B cell (primary cell): Measurements from ENCODE around the gene CCK. TPM values are rescaled to one million over a fixed set of nuclear protein-coding genes. Genes with fewer than 3 reads are reported as not detected.

Experiments
- ATAC-seq: fragments of 200-7000 bp; cut with Tn5 transposase; one replicate; pipeline ENCODE4 v1.10.0; 2021; ENCODE audit warnings: low read depth, mild to moderate bottlenecking, moderate number of reproducible peaks, moderate library complexity
- CTCF ChIA-PET: fragments of 350-600 bp; sonication (Branson Sonifier 250); formaldehyde crosslinking; loops from one replicate; lab custom pipeline; 2021; ENCODE audit warnings: antibody characterized with exemption, inconsistent platforms; lab: Charles Lee
- POLR2A ChIA-PET: fragments of 350-600 bp; sonication (Branson Sonifier 250); formaldehyde crosslinking; loops from one replicate; lab custom pipeline; 2021; ENCODE audit warnings: antibody characterized with exemption; lab: Charles Lee
- DNase-seq: peaks from one replicate; pipeline ENCODE4 v3.0.0; 2013
- H2AFZ ChIP-seq: 2 replicates; pipeline ENCODE4 v1.6.1; 2012; ENCODE audit warnings: mild to moderate bottlenecking, low read depth, low read length; ENCODE audit not compliant: insufficient read depth, poor library complexity, severe bottlenecking
- H3K27ac ChIP-seq, 2 donors: 1 replicate in 1 of 2; 2 replicates in 1 of 2; pipeline ENCODE4 v1.5.1; 2012 to 2013; ENCODE audit warnings: low read length in 2 of 2, mild to moderate bottlenecking in 2 of 2, moderate library complexity in 1 of 2
- H3K27me3 ChIP-seq, 4 experiments: fragments of 200-600 bp in 1 of 4; sonication (generic) in 1 of 4; replicated peaks in 1 of 4; 1 replicate in 2 of 4; 2 replicates in 2 of 4; pipeline versions ENCODE4 v1.6.1 to v1.7.0; 2013 to 2016; ENCODE audit warnings: low read length in 3 of 4, mild to moderate bottlenecking in 2 of 4, mixed read lengths in 1 of 4, moderate library complexity in 1 of 4; ENCODE audit not compliant: insufficient read depth in 4 of 4, control insufficient read depth in 3 of 4; ENCODE audit errors: control extremely low read depth in 1 of 4
- H3K36me3 ChIP-seq, 2 experiments: replicated peaks in 1 of 2; 1 replicate in 1 of 2; 2 replicates in 1 of 2; pipeline versions ENCODE4 v1.6.1 to v1.7.1; 2013; ENCODE audit warnings: low read length in 1 of 2; ENCODE audit not compliant: insufficient read depth in 2 of 2, control insufficient read depth in 1 of 2; ENCODE audit errors: control extremely low read depth in 1 of 2, extremely low read depth in 1 of 2
- H3K4me1 ChIP-seq, 2 donors: fragments of 200-600 bp in 1 of 2; sonication (generic) in 1 of 2; 1 replicate in 1 of 2; 2 replicates in 1 of 2; pipeline versions ENCODE4 v1.5.1 to v1.6.1; 2013 to 2017; ENCODE audit warnings: low read length in 2 of 2; ENCODE audit not compliant: control insufficient read depth in 2 of 2, insufficient read depth in 2 of 2
- H3K4me2 ChIP-seq: replicated peaks from 2 replicates; pipeline ENCODE3; 2012; ENCODE audit warnings: mild to moderate bottlenecking, low read depth, low read length; ENCODE audit not compliant: poor library complexity, severe bottlenecking
- H3K4me3 ChIP-seq, 5 experiments: fragments of 200-600 bp in 1 of 5; sonication (generic) in 1 of 5; 1 replicate in 3 of 5; 2 replicates in 2 of 5; pipeline versions ENCODE4 v1.5.1 to v1.7.0; 2011 to 2016; ENCODE audit warnings: low read length in 4 of 5, mild to moderate bottlenecking in 4 of 5, low read depth in 2 of 5, control low read depth in 1 of 5, moderate library complexity in 1 of 5; ENCODE audit not compliant: insufficient read depth in 1 of 5; ENCODE audit errors: control extremely low read depth in 1 of 5, extremely low read depth in 1 of 5
- H3K79me2 ChIP-seq: fragments of 200-600 bp; sonication (generic); one replicate; pipeline ENCODE4 v1.6.0; 2016; ENCODE audit warnings: low read length; ENCODE audit not compliant: control insufficient read depth, insufficient read depth
- H3K9ac ChIP-seq: fragments of 200-600 bp; sonication (generic); 2 replicates; pipeline ENCODE4 v1.6.1; 2017; ENCODE audit warnings: mild to moderate bottlenecking, low read length, moderate library complexity
- H3K9me3 ChIP-seq, 3 donors: one replicate each; pipeline versions ENCODE4 v1.6.1 to v1.7.1; 2013; ENCODE audit warnings: low read length in 2 of 3; ENCODE audit not compliant: control insufficient read depth in 2 of 3, insufficient read depth in 1 of 3; ENCODE audit errors: control extremely low read depth in 1 of 3
- H4K20me1 ChIP-seq: 2 replicates; pipeline ENCODE4 v1.6.0; 2012; ENCODE audit warnings: mild to moderate bottlenecking, low read length; ENCODE audit not compliant: insufficient read depth, control insufficient read depth, poor library complexity, severe bottlenecking
- H3K27ac Mint-ChIP-seq: one replicate; pipeline ENCODE4 v1.8.0; 2021; ENCODE audit warnings: mixed read lengths
- H3K27me3 Mint-ChIP-seq: one replicate; pipeline ENCODE4 v1.8.0; 2021; ENCODE audit warnings: mixed read lengths
- H3K4me1 Mint-ChIP-seq: one replicate; pipeline ENCODE4 v1.8.0; 2021; ENCODE audit warnings: mixed read lengths
- H3K4me3 Mint-ChIP-seq: one replicate; pipeline ENCODE4 v1.8.0; 2021; ENCODE audit warnings: mixed read lengths
- H3K9me3 Mint-ChIP-seq: one replicate; pipeline ENCODE4 v1.8.0; 2022; ENCODE audit warnings: mixed read lengths; ENCODE audit not compliant: insufficient read depth
- CTCF ChIP-seq: fragments of 200-600 bp; IDR thresholded peaks from one replicate; pipeline ENCODE4 v1.8.0; 2022; ENCODE audit warnings: antibody characterized with exemption, mild to moderate bottlenecking
- EZH2 ChIP-seq: IDR thresholded peaks from 2 replicates; pipeline ENCODE4 v1.6.1; 2012; ENCODE audit warnings: borderline replicate concordance, low read depth, mild to moderate bottlenecking, moderate library complexity, low read length; ENCODE audit not compliant: insufficient read depth, poor library complexity, severe bottlenecking
- WGBS: methylation state at CpG from one replicate; pipeline ENCODE4 v1.1.5; 2013; ENCODE audit warnings: missing lambda C conversion rate; ENCODE audit not compliant: insufficient coverage; 5-methylcytosine and 5-hydroxymethylcytosine counted together
- intact Hi-C: fragments of 100-400 bp; cut with micrococcal nuclease; formaldehyde crosslinking; loops from one replicate; pipeline ENCODE4 v1.10.0; 2022
- polyA plus RNA-seq: library from polyadenylated mRNA; depleted of rRNA; stranded (reverse); fragments of >200 nt; gene quantifications from 2 replicates; pipeline ENCODE4 v1.2.3, GENCODE V29; 2012
- total RNA-seq, 2 donors: library from RNA; stranded (reverse); fragments of 120-200 nt in 1 of 2; gene quantifications; 1 replicate in 1 of 2; 2 replicates in 1 of 2; pipeline versions ENCODE4 v1.2.3 to v1.2.4, GENCODE V29; 2013 to 2022

The CCK gene
- total and polyA plus RNA-seq, 2 donors (not counting 1 experiment from before 2014, with no cell fraction given): not detected

GRCh38 chr3:42270561-42270960 lies 4.6 kb upstream of the CCK start:
- no peaks in the 10 kb centered on the region for H4K20me1 ChIP-seq
- peaks cover 0 to 32% (median 10%) of the 10 kb centered on the region in 4 experiments for H3K27me3 ChIP-seq
- no CpG with 5 or more reads among the region's 1 CpG for WGBS
- Mint-ChIP-seq H3K27me3 (peaks cover 44% of the 10 kb centered on the region), H3K27ac (no peak overlapping the region), H3K4me3 (no peak overlapping the region), H3K4me1 (no peaks in the 10 kb centered on the region), H3K9me3 (peaks cover 3% of the 10 kb centered on the region)
- no peak overlapping the region for H3K9ac ChIP-seq
- peaks cover 0 to 7% (median 0%) of the 10 kb centered on the region in 3 donors for H3K9me3 ChIP-seq
- H3K4me1 ChIP-seq: peaks cover 0 to 2% of the 10 kb centered on the region in 2 donors
- ATAC-seq (no peak), DNase-seq (no peak)
- ChIA-PET CTCF (no interaction called here), POLR2A (no interaction called here)
- H3K79me2 ChIP-seq: no peaks in the 10 kb centered on the region
- no peak overlapping the region for H3K27ac ChIP-seq
- no peak overlapping the region for H3K4me3 ChIP-seq
- no peak overlapping the region for H3K4me2 ChIP-seq
- H2AFZ ChIP-seq: no peak overlapping the region
- no peaks in the 10 kb centered on the region for H3K36me3 ChIP-seq
- intact Hi-C loops: no loop called here
- TF ChIP-seq EZH2: no peak
- no peak for TF ChIP-seq CTCF

- no peak for TF ChIP-seq EZH2
- TF ChIP-seq CTCF: no peak
- H3K4me3 Mint-ChIP-seq: no peak overlapping the region
Measured at GRCh38 chr3:42269647-42270046, 3.7 kb upstream of the CCK start.

More at GRCh38 chr3:42269647-42270046, 3.7 kb upstream of the CCK start:
- H3K27me3 Mint-ChIP-seq: peaks cover 44% of the 10 kb centered on the region
- ATAC-seq (no peak), DNase-seq (no peak)
- peaks cover 3% of the 10 kb centered on the region for H3K9me3 Mint-ChIP-seq
- H3K27ac ChIP-seq: no peak overlapping the region
- H3K9me3 ChIP-seq: peaks cover 0 to 15% (median 0%) of the 10 kb centered on the region in 3 donors
- H3K4me3 ChIP-seq: no peak overlapping the region
- ChIA-PET POLR2A (no interaction called here), CTCF (no interaction called here)
- no peaks in the 10 kb centered on the region for H3K79me2 ChIP-seq
- H3K27me3 ChIP-seq: peaks cover 0 to 41% (median 15%) of the 10 kb centered on the region in 4 experiments
- no peak overlapping the region for H3K27ac Mint-ChIP-seq
- H3K4me1 ChIP-seq: peaks cover 3 to 11% of the 10 kb centered on the region in 2 donors
- H3K4me1 Mint-ChIP-seq: peaks cover under 1% of the 10 kb centered on the region
- H3K36me3 ChIP-seq: no peaks in the 10 kb centered on the region
- H2AFZ ChIP-seq: no peak overlapping the region
- 86% methylated on average over 2 of the region's 7 CpGs for WGBS
- no peak overlapping the region for H3K4me2 ChIP-seq
- no peak overlapping the region for H3K9ac ChIP-seq
- H4K20me1 ChIP-seq: no peaks in the 10 kb centered on the region
- intact Hi-C loops: no loop called here
